ENCODE data around the gene NAV1.
"Not testable (repeated sequence)": the region's sequence is repeated elsewhere in the genome, so short reads cannot be mapped to it uniquely, and the experiment has no call there.

Gene NAV1

DNA sequence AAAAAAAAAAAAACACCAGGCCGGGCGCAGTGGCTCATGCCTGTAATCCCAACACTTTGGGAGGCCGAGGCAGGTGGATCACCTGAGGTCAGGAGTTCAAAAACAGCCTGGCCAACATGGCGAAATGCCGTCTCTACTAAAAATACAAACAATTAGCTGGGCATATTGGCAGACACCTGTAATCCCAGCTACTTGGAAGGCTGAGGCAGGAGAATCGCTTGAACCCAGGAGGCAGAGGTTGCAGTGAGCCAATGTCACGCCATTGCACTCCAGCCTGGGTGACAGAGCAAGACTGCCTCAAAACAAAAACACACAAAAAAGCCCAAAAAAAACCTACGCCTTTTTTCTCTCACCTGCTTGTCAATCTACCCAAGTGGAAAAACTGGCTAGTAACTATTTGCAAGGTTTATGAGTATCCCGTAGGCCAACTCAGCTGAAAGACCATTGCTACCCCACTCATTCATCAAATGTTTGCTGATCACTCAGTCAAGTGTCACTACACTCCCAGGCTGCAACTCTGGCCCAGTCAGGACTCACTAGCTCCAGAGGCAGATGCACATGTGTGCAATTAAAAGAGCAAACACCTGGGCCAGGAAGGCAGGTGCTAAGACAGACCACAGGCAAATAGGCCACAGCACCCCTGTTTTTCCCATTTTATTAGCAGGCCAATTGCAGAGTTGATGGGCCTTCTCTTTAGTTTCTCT lies 34.0 kb upstream of the NAV1 start:
- DNase-seq = peak; percentile 97

DNA sequence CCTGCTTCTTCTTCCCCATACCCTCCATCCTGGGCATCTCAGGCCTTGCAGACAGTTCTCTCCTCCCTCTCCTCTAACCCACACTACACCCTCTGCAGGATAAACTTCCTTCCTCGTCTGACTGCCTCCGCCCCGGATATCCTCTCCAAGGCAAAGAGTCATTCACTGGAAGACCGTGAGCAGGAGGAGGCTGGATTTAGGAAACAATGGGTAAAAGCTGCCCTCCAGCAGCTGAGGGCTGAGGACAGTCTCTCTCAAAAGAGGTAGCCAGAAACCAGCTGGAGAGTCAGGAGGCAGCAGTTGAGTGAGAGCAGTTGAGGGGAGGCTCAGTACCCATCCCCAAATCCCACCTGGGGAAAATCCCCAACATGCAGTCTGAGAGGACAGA lies 33.4 kb upstream of the NAV1 start:
- DNase-seq = peak; percentile 95

DNA sequence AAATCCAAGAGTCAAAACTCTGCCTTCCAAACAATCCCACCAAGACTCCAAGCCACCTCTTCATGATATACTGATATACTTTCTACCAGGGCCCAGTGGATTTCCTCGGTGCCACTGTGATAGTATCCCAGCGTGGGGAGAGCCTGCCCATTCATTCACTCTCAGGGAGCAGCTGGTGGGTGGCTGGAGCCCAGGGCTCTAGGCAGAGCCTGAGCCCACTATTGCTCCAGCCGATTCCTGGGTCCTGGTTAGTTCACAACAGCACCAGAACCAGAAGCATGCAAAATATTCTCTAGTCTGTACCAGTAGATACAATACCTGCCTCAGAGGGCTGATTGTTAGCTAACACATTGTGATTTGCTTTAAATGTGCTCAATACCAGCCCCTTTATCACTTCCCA lies 32.8 kb upstream of the NAV1 start:
- peak; percentile 74 for DNase-seq

DNA sequence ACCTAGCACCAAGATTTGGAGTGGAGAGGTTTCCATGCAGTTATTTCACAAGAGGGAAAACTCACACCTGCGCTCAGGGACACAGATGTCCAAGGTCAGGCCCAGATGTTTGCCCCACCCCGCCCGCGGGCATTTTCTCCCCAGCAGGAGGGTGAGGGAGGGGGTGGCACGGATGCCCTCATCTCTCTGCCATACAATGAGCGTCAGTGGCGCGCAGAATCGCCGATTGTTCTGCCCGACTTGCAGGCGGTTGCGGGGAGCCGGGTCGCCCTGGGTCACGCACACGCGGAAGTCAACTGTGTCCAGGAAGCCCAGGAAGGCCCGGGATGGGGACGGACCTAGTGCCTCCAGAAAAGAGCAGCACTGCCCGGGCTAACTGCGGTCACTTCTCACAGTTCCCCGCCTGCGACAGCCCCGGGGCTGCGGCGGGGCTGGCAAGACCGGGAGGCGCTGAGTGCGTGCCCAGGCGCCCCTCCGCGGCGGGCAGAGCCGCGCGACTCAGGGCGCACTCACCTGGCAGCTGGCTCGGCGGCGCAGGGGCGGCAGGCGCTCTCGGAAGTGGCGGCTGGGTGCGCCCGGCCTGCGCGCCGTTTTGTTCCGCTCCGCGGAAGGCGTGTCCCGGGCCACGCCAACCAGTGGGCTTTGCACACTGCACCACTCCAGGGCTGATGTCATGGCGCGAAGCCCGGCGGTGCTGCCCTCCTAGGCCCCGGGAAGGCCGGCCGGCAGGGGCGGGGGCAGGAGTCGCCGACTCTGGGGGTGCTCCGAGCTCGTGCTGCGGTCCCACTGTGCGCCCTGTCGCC lies 32.2 kb upstream of the NAV1 start, which contains the start of gene CSRP1:
CSRP1 (minus strand) TSS at position 567 of the 803 bp plus-strand sequence. CDS start 10,820 bp downstream, outside the sequence.
- peak; percentile 98 for DNase-seq

DNA sequence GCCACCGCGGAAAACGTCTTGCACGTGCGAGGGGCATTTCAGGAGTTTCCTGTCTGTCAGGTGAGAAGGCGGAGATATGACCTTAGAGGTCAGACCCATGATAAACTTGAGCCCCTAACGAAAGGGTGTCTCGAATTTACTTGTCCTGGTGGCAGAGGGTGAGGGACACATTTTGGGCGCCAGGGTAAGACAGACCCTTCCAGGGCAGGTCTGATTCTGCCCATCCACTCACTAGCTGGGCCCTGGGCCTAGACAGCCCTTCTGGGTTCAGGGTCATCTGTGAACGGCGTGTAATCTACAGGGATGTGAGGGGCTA lies 31.6 kb upstream of the NAV1 start:
- DNase-seq = no peak

DNA sequence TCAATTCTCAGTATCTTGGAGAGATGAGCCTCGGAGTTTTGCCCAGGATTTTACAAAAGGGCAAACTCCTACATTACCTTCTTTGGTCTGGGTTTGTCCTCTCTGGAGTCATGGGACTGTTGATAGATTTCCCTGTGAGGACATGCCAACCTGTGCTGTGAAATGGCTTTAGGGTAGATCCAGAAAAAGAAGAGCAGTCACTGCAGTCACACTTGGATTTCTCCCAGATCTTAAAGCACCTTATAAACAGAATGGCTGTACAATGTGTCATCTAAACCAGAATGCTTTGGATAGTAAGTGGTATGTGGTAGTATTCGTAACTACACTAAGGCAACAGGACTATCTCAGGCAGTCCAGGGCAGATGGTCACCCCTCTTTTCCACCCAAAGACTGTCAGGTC lies 30.1 kb upstream of the NAV1 start:
- DNase-seq = no peak

DNA sequence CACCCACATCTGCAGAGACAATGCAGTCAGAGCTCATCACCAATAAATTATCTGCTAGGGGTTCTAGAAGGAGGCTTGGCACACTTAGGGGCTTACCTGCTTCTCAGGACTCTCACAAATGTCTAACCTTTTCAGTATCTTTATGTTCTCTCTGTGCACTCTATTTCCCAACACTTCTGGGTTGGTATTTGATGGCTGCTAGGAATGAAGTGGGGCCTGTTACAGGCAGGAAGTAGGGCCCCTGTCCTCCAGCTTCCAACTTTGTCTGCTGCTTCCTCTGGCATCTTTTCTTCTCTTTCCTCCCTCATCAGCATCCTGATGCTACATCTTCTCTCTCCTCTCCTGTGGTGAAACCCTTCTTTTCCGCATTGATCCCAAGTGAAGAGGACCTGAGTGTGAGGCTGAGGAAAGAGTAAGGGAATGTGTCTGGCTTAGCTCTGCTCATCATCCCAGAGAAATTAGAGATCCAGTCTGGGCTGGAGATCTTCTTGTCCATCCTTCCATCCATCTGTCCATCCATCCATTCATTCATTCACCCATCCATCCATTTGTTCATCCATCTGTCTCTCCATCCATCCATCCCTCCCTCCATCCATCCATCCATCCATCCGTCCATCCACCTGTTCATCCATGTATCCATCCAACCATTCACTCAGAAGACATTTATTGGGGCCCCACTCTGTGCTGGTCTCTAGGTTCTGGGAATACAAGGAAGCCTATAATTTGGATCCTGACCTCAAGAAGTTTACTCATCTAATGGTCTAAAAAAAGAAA lies 29.1 kb upstream of the NAV1 start:
- no peak for DNase-seq

DNA sequence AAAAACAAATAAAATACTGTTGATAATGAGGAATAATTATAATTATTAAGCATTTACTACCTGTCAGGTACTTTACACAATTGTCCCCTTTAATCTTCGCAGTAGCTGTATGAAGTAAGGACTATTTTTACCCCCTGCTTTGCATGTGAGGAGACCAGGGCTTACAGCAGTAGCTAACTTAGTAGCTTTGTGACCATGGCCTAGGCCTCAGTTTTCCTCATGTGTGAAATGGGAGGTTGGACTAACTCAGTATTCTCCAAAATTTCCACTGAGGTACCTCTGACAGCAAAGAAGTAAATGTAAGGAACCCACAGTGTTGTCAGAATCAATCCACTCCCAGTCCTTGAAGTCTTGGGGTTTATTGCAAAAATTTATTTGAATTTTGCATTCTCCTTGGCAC lies 28.2 kb upstream of the NAV1 start:
- no peak for DNase-seq

DNA sequence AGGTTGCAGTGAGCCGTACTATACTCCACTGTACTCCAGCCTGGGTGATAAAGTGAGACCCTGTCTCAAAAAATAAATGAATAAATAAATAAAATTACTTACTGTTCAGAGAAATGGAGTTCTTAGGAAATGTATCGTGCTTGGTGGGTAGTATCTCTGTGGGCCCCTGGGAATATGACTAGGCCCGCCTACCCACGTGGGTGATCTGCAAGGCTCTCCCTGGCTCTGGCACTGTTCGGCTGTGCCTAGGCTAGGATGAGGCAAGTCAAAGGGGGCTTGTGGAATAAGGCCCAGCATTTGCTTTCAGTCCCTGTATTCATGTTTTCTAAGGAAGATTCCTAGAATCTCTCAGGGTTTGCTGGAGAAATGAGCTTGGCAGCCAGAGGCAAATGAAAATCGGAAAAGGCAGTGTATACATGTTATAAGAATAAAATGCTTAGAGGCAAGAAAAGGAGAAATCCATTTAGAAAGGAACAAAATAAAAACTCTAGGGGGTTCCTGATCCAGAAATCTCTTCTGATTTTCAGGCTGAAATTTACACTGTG lies 27.5 kb upstream of the NAV1 start:
- DNase-seq = no peak

DNA sequence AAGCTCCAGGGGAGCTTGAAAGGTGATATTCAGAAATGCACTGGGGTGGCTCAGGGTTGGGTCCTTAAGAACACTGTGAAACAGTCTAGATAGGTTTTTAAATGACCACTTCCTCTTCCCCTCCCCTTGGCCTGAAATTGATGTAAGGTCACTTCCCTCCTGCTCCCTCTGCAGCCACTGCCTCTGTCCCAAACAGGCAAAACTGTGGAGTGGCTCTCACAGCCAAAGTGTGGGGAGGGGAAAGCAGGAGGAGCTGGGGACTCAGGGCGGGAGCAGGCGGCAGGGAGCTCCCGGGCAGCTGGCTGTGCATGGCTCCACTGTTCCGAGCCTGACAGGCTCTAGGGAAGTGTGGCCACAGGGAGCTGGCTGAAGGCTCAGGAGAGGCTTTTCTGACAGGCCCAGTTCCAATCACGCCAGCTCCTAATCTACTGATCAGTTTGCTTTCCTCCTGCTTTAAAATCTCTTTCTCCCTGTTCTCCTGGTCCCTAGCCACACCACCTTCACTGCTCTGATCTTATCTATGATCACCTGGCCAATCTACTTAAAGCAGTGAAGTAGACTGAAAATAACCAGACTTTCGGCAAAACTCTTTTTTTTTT lies 26.9 kb upstream of the NAV1 start:
- peak; percentile 31 for DNase-seq

DNA sequence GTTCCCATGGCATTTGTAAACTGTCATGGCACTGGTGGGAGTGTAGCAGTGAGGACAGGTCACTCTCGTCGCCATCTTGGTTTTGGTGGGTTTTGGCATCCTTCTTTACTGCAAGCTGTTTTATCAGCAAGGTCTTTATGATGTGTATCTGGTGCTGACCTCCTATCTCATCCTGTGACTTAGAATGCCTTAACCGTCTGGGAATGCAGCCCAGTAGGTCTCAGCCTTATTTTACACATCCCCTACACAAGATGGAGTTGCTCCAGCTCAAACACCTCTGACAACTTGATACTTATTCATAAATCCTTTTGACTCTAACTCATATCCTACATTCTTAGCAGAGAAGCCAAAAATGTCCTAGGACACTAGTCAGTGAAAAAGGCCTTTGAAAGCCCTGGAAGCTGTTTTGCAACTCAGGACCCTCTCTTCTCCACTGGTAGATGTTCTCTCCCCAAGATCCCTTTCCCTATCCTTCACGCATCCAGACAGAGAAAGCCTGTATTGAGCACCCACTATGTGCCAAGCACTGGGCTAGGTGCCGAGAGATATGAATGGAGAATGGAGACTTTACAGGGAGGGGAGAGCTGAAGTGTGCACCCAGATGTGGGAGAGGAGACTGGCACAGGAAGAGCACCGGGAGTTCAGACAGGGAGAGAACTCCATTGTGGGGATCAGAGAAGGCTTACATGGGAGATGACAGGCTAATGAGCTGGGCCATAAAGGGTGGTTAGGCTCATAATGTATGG lies 25.3 kb upstream of the NAV1 start:
- no peak for DNase-seq

DNA sequence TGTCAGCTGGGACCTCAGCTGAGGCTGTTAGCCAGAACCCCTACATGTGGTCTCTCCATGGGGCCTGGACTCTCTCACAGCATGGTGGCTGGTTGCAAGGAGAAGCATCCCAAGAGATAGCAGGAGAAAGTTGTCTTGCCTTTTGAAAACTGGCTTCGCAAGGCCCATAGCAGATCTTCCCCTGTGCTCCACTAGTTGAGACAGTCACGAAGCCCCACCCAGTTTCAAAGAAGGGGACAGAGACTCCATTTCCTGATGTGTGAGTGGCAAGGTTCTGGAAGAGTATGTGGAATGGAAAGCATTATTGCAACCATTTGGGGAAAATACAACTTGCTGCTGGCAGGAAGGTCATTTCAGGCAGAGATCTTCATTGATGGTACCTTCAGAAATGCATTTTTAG lies 24.5 kb upstream of the NAV1 start:
- no peak for DNase-seq

DNA sequence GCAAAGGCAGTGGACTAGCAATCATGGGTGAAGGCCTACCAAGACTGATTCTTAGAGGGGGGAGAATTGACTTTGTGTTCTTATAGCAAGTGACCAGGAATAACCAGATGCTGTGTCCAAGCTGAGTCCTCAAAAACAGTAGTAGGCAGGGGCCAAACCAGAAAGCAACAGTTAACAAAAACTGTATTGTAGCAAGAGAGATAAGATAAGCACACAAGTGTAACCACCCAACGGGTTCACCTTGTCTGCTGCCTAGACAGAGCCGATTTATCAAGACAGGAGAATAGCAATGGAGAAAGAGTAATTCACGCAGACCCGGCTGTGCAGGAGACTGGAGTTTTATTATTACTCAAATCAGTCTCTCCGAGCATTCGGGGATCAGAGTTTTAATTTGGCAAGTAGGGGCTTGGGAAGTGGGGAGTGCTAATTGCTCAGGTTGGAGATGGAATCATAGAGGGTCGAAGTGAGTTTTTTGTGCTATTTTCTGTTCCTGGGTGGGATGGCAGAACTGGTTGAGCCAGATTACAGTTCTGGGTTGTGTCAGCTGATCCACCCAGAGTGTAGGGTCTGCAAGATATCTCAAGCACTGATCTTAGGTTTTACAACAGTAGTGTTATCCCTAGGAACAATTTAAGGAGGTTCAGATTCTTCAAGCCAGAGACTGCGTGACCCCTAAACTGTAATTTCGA lies 23.7 kb upstream of the NAV1 start:
- no peak for DNase-seq

DNA sequence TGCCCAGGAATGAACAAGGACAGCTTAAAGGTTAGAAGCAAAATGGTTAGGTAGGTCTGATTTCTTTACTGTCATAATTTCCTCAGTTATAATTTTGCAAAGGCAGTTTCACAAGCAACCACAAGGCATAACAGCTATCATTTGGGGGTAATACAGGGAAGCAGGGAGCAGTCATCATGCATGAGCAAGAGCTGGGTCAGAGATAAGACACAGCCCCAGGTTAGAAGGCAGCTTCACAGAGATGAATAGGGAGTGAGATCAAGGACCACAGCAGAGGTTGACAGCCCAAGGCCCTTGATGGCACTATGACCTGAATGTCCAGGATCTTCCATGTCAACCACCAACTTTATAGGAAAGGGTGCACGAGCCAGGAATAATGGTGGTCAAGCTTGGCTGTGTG lies 23.0 kb upstream of the NAV1 start:
- DNase-seq = no peak

DNA sequence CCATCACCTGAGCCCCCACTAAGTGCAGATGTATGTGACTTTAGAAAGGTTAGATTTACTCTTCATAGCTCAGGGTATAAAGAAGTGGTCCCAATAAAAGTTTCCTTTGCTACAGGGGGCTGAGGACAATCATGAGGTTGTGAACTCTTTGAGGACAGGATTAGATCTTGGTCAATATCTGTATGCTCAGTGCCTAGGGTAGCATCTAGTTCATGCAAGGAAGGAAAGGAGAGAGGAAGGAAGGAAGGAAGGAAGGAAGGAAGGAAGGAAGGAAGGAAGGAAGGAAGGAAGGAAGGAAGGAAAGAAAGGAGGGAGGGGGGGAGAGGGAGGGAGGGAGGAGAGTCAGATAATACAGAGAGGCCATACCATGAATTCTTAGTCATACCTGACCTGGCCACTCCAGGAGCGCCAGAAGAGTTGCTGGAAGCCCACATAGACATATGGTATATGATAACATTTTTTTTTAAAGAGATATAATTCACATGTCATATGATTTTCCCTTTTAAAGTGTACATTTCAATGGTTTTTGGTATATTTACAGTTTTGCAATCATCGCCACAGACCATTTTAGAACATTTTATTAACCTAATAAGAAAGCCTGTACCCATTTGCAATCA lies 22.3 kb upstream of the NAV1 start:
- DNase-seq = no peak

DNA sequence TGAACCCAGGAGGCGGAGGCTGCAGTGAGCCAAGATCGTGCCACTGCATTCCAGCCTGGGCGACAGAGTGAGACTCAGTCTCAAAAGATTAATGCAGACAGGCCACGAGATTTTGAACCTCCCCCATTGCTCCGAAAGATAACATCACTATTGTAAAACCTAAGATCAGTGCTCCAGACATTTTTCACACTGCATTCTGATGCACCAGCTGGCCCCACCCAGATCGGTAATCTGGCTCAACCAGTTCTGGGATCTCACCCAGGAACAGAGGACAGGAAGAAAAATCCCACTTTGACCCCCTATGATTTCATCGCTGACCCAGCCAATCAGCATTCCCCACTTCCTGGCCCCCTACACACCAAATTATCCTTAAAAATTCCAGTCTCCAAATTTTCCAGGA lies 21.3 kb upstream of the NAV1 start:
- DNase-seq = peak; percentile 20

DNA sequence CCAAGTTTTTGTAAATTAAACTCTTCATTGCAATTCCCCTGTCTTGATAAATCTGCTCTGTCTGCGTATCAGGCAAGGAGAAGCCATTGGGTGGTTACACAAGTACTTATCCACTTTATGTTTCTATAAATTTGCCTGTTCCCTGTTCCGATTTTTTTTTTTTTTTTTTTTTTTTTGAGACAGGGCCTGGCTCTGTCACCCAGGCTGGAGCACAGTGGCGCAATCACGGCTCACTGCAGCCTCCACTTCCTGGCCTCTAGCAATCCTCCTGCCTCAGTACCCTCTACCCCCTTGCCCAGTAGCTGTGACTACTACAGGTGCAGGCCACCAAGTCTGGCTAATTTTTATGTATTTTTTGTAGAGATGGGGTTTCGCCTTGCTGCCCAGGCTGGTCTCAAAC lies 20.9 kb upstream of the NAV1 start:
- no peak for DNase-seq

DNA sequence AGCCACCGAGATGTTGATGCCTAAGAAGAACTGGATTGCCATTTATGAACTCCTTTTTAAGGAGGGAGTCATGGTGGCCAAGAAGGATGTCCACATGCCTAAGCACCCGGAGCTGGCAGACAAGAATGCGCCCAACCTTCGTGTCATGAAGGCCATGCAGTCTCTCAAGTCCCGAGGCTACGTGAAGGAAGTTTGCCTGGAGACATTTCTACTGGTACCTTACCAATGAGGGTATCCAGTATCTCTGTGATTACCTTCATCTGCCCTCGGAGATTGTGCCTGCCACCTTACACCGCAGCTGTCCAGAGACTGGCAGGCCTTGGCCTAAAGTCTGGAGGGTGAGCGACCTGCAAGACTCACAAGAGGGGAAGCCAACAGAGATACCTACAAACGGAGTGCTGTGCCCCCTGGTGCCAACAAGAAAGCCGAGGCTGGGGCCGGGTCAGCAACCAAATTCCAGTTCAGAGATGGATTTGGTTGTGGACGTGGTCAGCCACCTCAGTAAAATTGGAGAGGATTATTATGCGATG lies 18.8 kb upstream of the NAV1 start:
- DNase-seq = not testable (repeated sequence)

DNA sequence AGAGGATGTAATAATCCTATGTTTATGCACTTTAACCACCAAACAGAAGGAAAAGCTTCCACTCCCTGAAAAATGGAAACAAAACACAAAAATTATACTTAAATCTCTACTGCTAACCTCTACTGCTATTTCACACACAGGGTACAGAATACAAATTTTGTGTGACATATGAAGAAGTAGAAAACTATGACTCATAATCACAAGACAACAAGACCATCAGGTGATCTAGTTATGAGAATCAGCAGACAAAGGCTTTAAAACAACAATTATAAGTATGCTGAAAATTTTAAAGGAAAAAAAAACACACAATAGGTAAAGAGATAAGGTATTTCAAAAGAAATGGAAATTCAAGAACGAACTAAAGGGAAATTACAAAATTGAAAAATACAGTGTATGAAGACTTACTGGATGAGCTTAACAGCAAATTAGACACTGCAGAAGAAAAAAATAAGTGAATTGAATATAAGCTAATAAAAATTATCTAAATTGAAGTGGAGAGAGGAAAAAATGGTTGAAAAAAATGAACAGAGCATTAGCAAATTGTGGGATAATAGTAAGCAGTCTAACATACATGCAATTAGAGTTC lies 13.6 kb upstream of the NAV1 start:
- DNase-seq = no peak

DNA sequence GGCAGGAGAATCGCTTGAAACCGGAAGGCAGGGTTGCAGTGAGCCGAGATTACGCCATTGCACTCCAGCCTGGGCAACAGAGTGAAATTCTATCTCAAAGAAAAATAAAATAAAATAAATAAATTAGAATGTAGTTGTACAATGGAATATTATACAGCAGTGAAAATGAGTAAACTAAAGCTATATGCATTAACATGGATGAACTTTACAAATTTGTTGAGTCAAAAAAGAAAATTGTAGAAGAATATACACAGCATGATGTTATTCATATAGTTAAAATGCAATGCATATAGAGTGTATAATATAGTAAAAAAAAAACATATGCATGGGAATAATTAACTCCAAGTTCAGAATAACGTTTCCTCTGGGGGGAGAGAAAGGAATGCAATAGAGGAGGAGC lies 11.0 kb upstream of the NAV1 start:
- DNase-seq = no peak

Data from DMS53 (cell line).